NOMO-1 (cell line): ENCODE data around the gene LITAF.

Experiments
- DNase-seq, 2 experiments: peaks; one replicate each; lab custom pipeline; 2025; ENCODE audit not compliant: unreplicated experiment in 2 of 2; lab: John Stamatoyannopoulos, UW

The LITAF gene

GRCh38 chr16:11586856-11587642 is at the start of gene LITAF:
Gene LITAF, minus strand, starts transcription at chr16:11586919. Its CDS starts 30,189 bp downstream, at chr16:11556730.
- DNase-seq, result peak; percentile 27 to 39

- DNase-seq, result no peak
These were observed 49.5 kb upstream of the LITAF start for GRCh38 chr16:11636172-11636721.

GRCh38 chr16:11635679-11636171 is 49.0 kb upstream of the LITAF start:
- no peak for DNase-seq

GRCh38 chr16:11635113-11635652 is 48.5 kb upstream of the LITAF start:
- no peak for DNase-seq

GRCh38 chr16:11634312-11634711 is 47.6 kb upstream of the LITAF start:
- peak; percentile 55 to 78 for DNase-seq

- DNase-seq, result no peak
These were observed 46.4 kb upstream of the LITAF start for GRCh38 chr16:11633113-11633512.

- DNase-seq, result peak; percentile 35 to 42
These were observed 45.8 kb upstream of the LITAF start for GRCh38 chr16:11632455-11632939.

- no peak for DNase-seq
These were observed 44.5 kb upstream of the LITAF start for GRCh38 chr16:11631214-11631613.

GRCh38 chr16:11630768-11631056 is 44.0 kb upstream of the LITAF start:
- no peak for DNase-seq

GRCh38 chr16:11630046-11630767 is 43.5 kb upstream of the LITAF start:
- DNase-seq, result peak in 1 of 2 experiments; percentile 33

GRCh38 chr16:11629071-11630030 is 42.6 kb upstream of the LITAF start:
- DNase-seq, result peak; percentile 67 to 68

GRCh38 chr16:11627822-11628457 is 41.2 kb upstream of the LITAF start:
- no peak for DNase-seq

GRCh38 chr16:11627292-11627663 is 40.6 kb upstream of the LITAF start:
- no peak for DNase-seq

- no peak for DNase-seq
These were observed 40.1 kb upstream of the LITAF start for GRCh38 chr16:11626657-11627291.

- no peak for DNase-seq
These were observed 39.0 kb upstream of the LITAF start for GRCh38 chr16:11625769-11626168.

GRCh38 chr16:11624636-11625607 is 38.2 kb upstream of the LITAF start:
- DNase-seq, result peak; percentile 28 to 56

GRCh38 chr16:11624205-11624604 is 37.5 kb upstream of the LITAF start:
- DNase-seq, result no peak
